Progenitor cell of endocrine pancreas (in vitro differentiated cells): ENCODE measurements around the gene ZNF229. TPM values are rescaled to one million over a fixed set of nuclear protein-coding genes. Genes with fewer than 3 reads are reported as not detected.

Source experiments
- DNase-seq: peaks from one replicate; pipeline ENCODE4 v3.0.0; 2021; ENCODE audit warnings: low spot score; ENCODE audit not compliant: unreplicated experiment
- H3K27ac Mint-ChIP-seq: 2 replicates; pipeline ENCODE4 v1.8.0; 2021; ENCODE audit warnings: mild to moderate bottlenecking, moderate library complexity, mixed read lengths
- H3K27me3 Mint-ChIP-seq: 2 replicates; pipeline ENCODE4 v1.8.0; 2021; ENCODE audit warnings: mixed read lengths
- H3K36me3 Mint-ChIP-seq: 2 replicates; pipeline ENCODE4 v1.8.0; 2022; ENCODE audit warnings: mixed read lengths; ENCODE audit not compliant: insufficient read depth
- H3K4me1 Mint-ChIP-seq: 2 replicates; pipeline ENCODE4 v1.8.0; 2021; ENCODE audit warnings: low read depth, mixed read lengths
- H3K4me3 Mint-ChIP-seq: 2 replicates; pipeline ENCODE4 v1.8.0; 2021; ENCODE audit warnings: low read depth, mild to moderate bottlenecking, moderate library complexity, mixed read lengths
- H3K9me3 Mint-ChIP-seq: 2 replicates; pipeline ENCODE4 v1.8.0; 2021; ENCODE audit warnings: low read depth, mixed read lengths
- total RNA-seq: library from RNA; stranded (reverse); gene quantifications from 2 replicates; pipeline ENCODE4 v1.2.1, GENCODE V29; 2021
- TF ChIP-seq, protein P1 (sequence below): fragments of 200-600 bp; sonication (generic); IDR thresholded peaks from one replicate; pipeline ENCODE4 v1.5.0; 2021; ENCODE audit warnings: antibody characterized with exemption, mild to moderate bottlenecking; ENCODE audit not compliant: unreplicated experiment

ZNF229 gene
- total RNA-seq, 1 donor from 2014 or later = 18.3 TPM

GRCh38 chr19:44455100-44455499 lies 6.8 kb upstream of the ZNF229 start:
- Mint-ChIP-seq H3K36me3 (peaks cover 5% of the 10 kb centered on the region), H3K9me3 (peaks cover 46% of the 10 kb centered on the region), H3K4me1 (no peaks in the 10 kb centered on the region), H3K27ac (no peak overlapping the region), H3K4me3 (no peak overlapping the region), H3K27me3 (no peaks in the 10 kb centered on the region)
- no peak for DNase-seq
- TF ChIP-seq, protein P1, sequence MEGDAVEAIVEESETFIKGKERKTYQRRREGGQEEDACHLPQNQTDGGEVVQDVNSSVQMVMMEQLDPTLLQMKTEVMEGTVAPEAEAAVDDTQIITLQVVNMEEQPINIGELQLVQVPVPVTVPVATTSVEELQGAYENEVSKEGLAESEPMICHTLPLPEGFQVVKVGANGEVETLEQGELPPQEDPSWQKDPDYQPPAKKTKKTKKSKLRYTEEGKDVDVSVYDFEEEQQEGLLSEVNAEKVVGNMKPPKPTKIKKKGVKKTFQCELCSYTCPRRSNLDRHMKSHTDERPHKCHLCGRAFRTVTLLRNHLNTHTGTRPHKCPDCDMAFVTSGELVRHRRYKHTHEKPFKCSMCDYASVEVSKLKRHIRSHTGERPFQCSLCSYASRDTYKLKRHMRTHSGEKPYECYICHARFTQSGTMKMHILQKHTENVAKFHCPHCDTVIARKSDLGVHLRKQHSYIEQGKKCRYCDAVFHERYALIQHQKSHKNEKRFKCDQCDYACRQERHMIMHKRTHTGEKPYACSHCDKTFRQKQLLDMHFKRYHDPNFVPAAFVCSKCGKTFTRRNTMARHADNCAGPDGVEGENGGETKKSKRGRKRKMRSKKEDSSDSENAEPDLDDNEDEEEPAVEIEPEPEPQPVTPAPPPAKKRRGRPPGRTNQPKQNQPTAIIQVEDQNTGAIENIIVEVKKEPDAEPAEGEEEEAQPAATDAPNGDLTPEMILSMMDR = no peak

DNA sequence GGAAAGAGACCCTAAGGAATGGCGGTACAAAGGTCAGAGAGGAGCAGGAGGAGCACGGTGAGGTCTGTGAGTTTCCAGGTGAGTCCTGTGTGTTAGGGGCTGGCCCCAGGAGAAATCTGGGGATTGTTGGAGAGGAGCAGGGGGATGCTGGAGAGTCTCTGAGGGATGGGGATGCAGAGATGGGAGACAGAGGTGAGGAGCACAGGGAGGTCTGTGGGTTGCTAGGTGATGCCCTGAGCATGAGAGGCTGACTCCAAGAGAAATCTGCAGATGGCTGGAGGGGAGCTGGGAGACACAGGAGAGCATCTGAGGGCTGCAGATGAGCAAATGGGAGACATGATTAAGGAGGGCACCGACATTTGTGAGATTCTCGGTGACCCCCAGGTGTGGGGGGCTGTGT lies 4.1 kb upstream of the ZNF229 start:
- Mint-ChIP-seq H3K27me3 (peaks cover 4% of the 10 kb centered on the region), H3K4me3 (no peak overlapping the region), H3K27ac (no peak overlapping the region), H3K9me3 (peaks cover 45% of the 10 kb centered on the region), H3K36me3 (peaks cover 12% of the 10 kb centered on the region), H3K4me1 (peaks cover 8% of the 10 kb centered on the region)
- DNase-seq = no peak
- TF ChIP-seq, protein P1 = no peak

- Mint-ChIP-seq H3K9me3 (peaks cover 45% of the 10 kb centered on the region), H3K36me3 (peaks cover 12% of the 10 kb centered on the region), H3K4me1 (peaks cover 10% of the 10 kb centered on the region), H3K27ac (no peak overlapping the region), H3K27me3 (peaks cover 4% of the 10 kb centered on the region), H3K4me3 (no peak overlapping the region)
- TF ChIP-seq, protein P1 = no peak
- DNase-seq = no peak
Measured at GRCh38 chr19:44451687-44452086, 3.4 kb upstream of the ZNF229 start.

- no peak for DNase-seq
- H3K27ac Mint-ChIP-seq = no peak overlapping the region
- TF ChIP-seq, protein P1 = no peak
- H3K4me1 Mint-ChIP-seq = peaks cover 3% of the 10 kb centered on the region
- peaks cover 28% of the 10 kb centered on the region for H3K9me3 Mint-ChIP-seq
- no peak overlapping the region for H3K4me3 Mint-ChIP-seq
- peaks cover 70% of the 10 kb centered on the region for H3K36me3 Mint-ChIP-seq
- H3K27me3 Mint-ChIP-seq = no peaks in the 10 kb centered on the region
Measured at GRCh38 chr19:44438441-44438840, 9.8 kb downstream of the ZNF229 start.

DNA sequence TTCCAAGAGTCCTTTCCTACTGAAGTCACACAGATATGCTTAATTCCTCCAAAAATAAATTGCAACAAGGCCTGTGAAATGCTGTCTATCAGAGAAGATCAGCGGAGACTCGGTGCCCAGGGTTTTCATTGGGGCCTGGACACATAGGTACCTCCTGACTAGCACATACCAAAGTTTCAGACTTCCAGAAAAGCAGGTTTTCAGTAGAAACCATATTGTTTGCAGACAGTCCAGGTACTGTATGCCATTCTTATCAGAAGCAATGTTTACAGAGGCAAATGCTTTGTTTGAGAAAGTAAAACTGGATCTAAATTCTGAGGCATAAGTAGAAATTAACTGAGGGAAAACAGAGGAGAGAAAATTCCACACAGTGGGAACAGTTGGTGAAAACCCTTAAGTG lies 12.8 kb downstream of the ZNF229 start:
- Mint-ChIP-seq H3K4me3 (no peak overlapping the region), H3K36me3 (peaks cover 80% of the 10 kb centered on the region), H3K9me3 (peaks cover 46% of the 10 kb centered on the region), H3K4me1 (peaks cover 3% of the 10 kb centered on the region), H3K27ac (no peak overlapping the region), H3K27me3 (no peaks in the 10 kb centered on the region)
- no peak for DNase-seq
- TF ChIP-seq, protein P1 = no peak
